K562 (cell line): ENCODE data around the gene MYO16. TPM values are rescaled to one million over a fixed set of nuclear protein-coding genes. Genes with fewer than 3 reads are reported as not detected.

ENCODE experiments used
- CBFA2T3 ChIP-seq: fragments of 450-650 bp; IDR thresholded peaks from 2 replicates; pipeline ENCODE4 v1.6.1; 2017
- polyA plus RNA-seq, 8 experiments: library from polyadenylated mRNA; depleted of rRNA in 4 of 8; stranded (reverse) in 5 of 8; unstranded in 3 of 8; fragments of >200 nt; fragmentation: Nextera tagmentation in 2 of 8; fragmentation: Illumina TruSeq in 1 of 8; extraction: Ambion mirVana in 2 of 8; extraction: Trizol in 1 of 8; gene quantifications; 2 replicates each; pipeline versions ENCODE4 v1.2.1 to v1.2.3, GENCODE V29; 2011 to 2014; ENCODE audit warnings: inconsistent platforms in 1 of 8, missing spikeins in 1 of 8
- total RNA-seq, 7 experiments: library from RNA; depleted of rRNA in 6 of 7; stranded (reverse); fragments of >200 nt in 6 of 7; fragmentation: Illumina TruSeq in 2 of 7; extraction: Trizol in 2 of 7; gene quantifications; 2 replicates each; pipeline versions ENCODE4 v1.2.1 to v1.2.3, GENCODE V29; 2011 to 2021; ENCODE audit warnings: low replicate concordance in 1 of 7
- TF ChIP-seq, protein P1 (sequence below), 2 experiments: fragments of 450-650 bp in 1 of 2; sonication (generic) in 1 of 2; formaldehyde crosslinking in 1 of 2; IDR thresholded peaks; 2 replicates each; pipeline versions ENCODE4 v1.7.1 to v1.9.0; 2016 to 2022; ENCODE audit warnings: inconsistent platforms in 1 of 2, mild to moderate bottlenecking in 1 of 2, missing genetic modification reagents in 1 of 2

MYO16 gene
- total and polyA plus RNA-seq, 9 of the 15 experiments (the other 6 are each of a cell fraction or from before 2014, with no cell fraction given), result 4.3 to 45.7 (median 12.1) TPM

DNA sequence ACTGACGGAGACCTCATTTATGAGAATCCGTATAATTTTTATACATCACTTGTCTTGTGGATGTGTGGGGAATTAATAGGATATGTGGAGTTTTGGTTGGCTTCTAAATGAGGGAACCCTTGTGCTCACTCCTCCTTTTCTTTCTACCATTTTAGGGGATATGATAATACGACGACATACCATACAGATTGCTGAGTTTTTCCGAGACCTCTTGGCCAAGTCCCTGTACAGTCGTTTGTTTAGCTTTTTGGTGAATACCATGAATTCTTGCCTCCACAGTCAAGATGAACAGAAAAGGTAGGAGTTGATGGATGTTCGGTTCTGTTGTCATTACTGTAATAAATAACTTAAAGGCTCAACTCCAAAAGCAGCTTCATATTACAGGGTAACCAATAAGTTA lies 335.2 kb downstream of the MYO16 start (continued):
- TF ChIP-seq, protein P1, sequence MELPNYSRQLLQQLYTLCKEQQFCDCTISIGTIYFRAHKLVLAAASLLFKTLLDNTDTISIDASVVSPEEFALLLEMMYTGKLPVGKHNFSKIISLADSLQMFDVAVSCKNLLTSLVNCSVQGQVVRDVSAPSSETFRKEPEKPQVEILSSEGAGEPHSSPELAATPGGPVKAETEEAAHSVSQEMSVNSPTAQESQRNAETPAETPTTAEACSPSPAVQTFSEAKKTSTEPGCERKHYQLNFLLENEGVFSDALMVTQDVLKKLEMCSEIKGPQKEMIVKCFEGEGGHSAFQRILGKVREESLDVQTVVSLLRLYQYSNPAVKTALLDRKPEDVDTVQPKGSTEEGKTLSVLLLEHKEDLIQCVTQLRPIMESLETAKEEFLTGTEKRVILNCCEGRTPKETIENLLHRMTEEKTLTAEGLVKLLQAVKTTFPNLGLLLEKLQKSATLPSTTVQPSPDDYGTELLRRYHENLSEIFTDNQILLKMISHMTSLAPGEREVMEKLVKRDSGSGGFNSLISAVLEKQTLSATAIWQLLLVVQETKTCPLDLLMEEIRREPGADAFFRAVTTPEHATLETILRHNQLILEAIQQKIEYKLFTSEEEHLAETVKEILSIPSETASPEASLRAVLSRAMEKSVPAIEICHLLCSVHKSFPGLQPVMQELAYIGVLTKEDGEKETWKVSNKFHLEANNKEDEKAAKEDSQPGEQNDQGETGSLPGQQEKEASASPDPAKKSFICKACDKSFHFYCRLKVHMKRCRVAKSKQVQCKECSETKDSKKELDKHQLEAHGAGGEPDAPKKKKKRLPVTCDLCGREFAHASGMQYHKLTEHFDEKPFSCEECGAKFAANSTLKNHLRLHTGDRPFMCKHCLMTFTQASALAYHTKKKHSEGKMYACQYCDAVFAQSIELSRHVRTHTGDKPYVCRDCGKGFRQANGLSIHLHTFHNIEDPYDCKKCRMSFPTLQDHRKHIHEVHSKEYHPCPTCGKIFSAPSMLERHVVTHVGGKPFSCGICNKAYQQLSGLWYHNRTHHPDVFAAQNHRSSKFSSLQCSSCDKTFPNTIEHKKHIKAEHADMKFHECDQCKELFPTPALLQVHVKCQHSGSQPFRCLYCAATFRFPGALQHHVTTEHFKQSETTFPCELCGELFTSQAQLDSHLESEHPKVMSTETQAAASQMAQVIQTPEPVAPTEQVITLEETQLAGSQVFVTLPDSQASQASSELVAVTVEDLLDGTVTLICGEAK (IDR thresholded peaks at IDR 0.05), result no peak
- TF ChIP-seq, protein P1 (CRISPR knock-in tag; IDR thresholded peaks at IDR 0.05), result no peak
- TF ChIP-seq CBFA2T3, result no peak
